ENCODE data around the gene CDC25C.
"Not testable (repeated sequence)": the region's sequence is repeated elsewhere in the genome, so short reads cannot be mapped to it uniquely, and the experiment has no call there.

CDC25C gene

GRCh38 chr5:138346889-138347288, 15.3 kb upstream of the CDC25C start:
- DNase-seq (ENCODE audit: low spot score), result no peak

GRCh38 chr5:138344887-138345622, 13.5 kb upstream of the CDC25C start:
- no peak for DNase-seq (ENCODE audit: low spot score)

- no peak for DNase-seq (ENCODE audit: low spot score)
Measured at GRCh38 chr5:138340008-138340407, 8.4 kb upstream of the CDC25C start.

GRCh38 chr5:138339464-138339863, 7.9 kb upstream of the CDC25C start:
- no peak for DNase-seq (ENCODE audit: low spot score)

GRCh38 chr5:138339091-138339456, 7.5 kb upstream of the CDC25C start:
- DNase-seq (ENCODE audit: low spot score), result no peak

- DNase-seq (ENCODE audit: low spot score), result no peak
Measured at GRCh38 chr5:138338411-138339090, 6.9 kb upstream of the CDC25C start.

- DNase-seq (ENCODE audit: low spot score), result peak; percentile 94
Measured at GRCh38 chr5:138337685-138338410, 6.2 kb upstream of the CDC25C start, which contains the start of gene FAM53C. FAM53C (plus strand) TSS chr5:138338266; CDS start chr5:138341336, 3,070 bp downstream.

GRCh38 chr5:138336952-138337684, 5.5 kb upstream of the CDC25C start:
- no peak for DNase-seq (ENCODE audit: low spot score)

GRCh38 chr5:138334867-138335447, 3.4 kb upstream of the CDC25C start:
- no peak for DNase-seq (ENCODE audit: low spot score)

GRCh38 chr5:138330813-138331448, 673 bp downstream of the CDC25C start:
- DNase-seq (ENCODE audit: low spot score), result no peak

GRCh38 chr5:138318211-138318610, 13.4 kb downstream of the CDC25C start:
- DNase-seq (ENCODE audit: low spot score), result not testable (repeated sequence)

- no peak for DNase-seq (ENCODE audit: low spot score)
Measured at GRCh38 chr5:138316355-138316754, 15.2 kb downstream of the CDC25C start.

GRCh38 chr5:138315751-138316278, 15.8 kb downstream of the CDC25C start:
- no peak for DNase-seq (ENCODE audit: low spot score)

GRCh38 chr5:138305797-138306196, 25.8 kb downstream of the CDC25C start:
- peak; percentile 90 for DNase-seq (ENCODE audit: low spot score)

- DNase-seq (ENCODE audit: low spot score), result no peak
Measured at GRCh38 chr5:138303372-138303771, 28.2 kb downstream of the CDC25C start.

- DNase-seq (ENCODE audit: low spot score), result no peak
Measured at GRCh38 chr5:138289296-138289695, 42.3 kb downstream of the CDC25C start.

- no peak for DNase-seq (ENCODE audit: low spot score)
Measured at GRCh38 chr5:138287246-138287645, 44.4 kb downstream of the CDC25C start.

- DNase-seq (ENCODE audit: low spot score), result no peak
Measured at GRCh38 chr5:138282920-138283742, 48.5 kb downstream of the CDC25C start.

- DNase-seq (ENCODE audit: low spot score), result no peak
Measured at GRCh38 chr5:138280915-138281314, 50.7 kb downstream of the CDC25C start.

GRCh38 chr5:138276402-138277054, 55.1 kb downstream of the CDC25C start:
- no peak for DNase-seq (ENCODE audit: low spot score)
